HG02840 (cell line): Measurements from ENCODE around the gene FOXP3.

Experiments used
- ATAC-seq: cut with Tn5 transposase; IDR thresholded peaks from one replicate; pipeline ENCODE4 v1.9.1; 2021; ENCODE audit warnings: mild to moderate bottlenecking, moderate library complexity, moderate number of reproducible peaks; ENCODE audit not compliant: unreplicated experiment, low FRiP score

Gene FOXP3

DNA sequence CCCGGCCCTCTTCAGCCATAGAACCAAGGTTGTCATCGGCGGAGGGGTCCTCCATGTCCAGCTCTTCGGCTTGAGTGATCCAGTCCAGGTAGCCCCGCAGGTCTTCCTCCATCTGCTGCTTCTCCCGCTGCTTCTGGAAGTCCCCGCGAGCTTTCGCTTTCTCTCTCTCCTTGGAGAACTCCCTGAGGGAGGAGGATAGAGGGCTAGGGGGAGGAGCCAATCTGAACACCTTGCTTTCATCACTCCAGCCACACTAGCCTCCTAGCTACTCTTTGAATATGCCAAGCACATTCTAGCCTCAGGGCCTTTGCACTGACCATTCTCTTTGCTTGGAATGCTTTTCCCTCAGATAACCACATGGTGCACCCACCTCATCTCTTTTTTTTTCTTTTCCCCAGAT is 37.6 kb downstream of the FOXP3 start:
- ATAC-seq, result no peak

DNA sequence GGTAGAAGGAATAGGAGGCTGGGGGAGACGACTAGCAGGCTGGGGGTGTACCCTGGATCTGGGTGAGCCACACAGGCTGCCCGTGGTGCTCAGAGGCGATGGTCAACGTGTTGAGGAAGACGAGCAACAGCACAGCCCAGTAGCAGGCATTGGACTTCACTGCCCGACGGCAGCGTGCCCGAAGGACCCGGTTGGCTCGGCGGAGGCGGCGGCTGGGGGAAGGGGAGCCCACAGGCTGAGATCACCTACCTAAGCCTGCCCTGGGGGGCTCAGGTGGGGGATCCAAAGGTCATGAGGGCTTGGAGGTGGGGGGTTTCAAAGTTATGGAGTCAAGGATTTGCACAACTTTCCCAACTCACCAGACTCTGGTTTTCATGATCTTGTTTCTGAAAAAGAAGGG is 38.7 kb downstream of the FOXP3 start:
- ATAC-seq, result no peak

DNA sequence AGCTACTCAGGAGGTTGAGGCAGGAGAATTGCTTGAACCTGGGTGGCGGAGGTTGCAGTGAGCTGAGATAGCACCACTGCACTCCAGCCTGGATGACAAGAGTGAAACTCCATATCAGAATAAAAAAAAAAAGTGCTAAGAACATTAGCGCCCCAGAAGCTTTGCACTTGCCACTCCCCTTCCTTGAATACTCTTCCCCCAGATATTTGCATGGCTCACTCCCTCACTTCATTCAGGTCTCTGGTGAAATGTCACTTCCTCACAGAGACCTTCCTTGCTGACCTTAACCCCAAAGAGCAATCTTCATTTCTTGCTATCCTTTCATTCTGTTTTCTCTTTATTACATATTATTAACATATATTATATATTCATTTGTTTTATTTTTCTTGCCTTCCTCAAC is 42.6 kb downstream of the FOXP3 start:
- no peak for ATAC-seq

DNA sequence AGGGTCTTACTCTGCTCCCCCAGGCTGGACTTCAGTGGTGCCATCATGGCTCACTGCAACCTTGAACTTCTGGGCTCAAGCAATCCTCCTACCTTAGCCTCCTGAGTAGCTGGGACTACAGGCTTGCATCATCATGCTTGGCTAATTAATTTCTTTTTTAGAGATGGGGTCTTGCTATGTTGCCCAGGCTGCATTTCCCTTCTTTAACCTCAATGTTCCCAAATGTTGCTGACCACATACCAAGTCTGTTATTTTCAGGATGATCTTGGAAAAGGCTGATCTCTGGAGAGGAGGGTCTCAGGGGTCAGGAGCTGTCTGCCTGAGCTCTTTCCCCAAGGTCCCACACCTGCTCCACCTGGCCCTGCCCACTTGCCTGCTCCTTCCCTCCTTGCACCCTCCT is 44.4 kb downstream of the FOXP3 start:
- no peak for ATAC-seq

DNA sequence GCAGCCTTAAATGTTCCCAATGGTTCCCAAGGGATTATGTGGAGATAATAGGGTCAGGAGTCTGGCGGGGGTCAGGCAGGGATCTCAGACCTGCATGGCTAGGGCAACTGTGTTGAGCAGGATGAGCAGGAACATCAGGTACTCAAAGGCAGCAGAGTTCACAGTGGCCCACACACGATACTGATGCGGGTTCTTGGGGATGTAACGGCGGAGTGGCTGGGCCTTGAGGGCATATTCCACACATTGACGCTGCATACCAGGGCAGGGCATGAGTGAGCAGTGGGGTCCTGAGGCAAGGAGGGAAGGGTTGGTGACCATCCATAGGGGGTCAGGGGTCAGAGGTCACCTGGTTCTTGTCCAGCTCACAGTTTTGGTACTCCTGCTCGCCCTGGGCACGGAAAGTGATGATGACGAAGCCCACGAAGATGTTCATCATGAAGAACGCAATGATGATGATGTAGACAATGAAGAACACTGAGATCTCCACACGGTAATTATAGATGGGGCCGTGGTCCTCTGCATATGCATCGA is 49.4 kb downstream of the FOXP3 start:
- no peak for ATAC-seq

DNA sequence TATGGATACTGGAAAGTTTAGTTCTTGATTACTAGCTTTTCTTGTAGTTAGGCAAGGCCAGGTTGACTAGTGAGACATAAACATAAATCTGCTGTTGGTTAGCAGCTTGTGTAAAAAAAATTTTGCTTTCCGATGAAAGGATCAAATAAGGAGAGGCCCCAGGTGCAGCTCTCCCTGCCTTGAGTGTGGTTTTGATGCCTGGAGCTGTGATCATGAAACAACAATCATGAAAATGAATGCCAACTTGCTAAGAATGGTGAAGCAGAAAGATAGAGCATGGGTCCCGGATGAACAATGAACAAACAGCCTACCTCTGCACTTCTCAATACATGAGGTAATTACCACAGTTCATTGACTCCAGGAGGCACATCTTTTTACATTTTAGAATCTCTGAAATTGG is 50.1 kb downstream of the FOXP3 start:
- no peak for ATAC-seq

DNA sequence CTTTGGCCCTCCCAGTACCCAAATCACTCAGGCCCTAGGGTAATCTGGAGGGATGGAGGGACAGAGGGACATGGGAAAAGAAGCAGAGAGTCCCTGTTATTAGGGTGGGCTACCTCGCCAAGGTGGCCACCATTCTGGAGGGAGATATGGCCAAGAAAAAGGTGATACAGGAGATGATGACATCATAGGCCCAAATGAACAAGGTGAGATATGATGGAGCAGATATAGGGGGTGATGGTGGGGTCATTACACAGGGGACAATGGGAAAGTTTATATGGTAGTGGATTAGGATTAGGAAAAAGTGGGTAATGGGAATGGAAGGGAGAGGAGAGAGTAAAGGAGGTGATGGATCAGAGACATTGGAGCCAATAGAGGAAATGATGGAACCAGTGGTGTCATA is 51.6 kb downstream of the FOXP3 start:
- ATAC-seq, result no peak

DNA sequence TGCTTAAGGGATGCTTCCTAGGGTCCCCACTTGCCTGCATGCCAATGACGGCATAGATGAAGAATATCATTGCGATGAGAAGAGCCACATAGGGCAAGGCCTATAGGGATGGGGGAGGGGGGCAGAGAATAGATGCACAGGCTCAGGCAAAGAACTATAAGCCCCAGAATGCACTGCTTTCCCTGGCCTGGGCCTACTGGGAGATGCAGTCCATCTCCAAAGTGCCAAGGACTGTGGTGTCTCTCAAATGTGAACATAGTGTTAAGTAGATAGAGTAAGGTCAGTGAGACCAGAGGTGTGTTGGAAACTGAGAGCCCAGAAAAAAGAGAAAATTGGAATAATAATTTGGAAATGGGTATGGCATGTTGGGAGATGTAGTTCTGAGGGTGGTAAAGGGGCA is 52.3 kb downstream of the FOXP3 start:
- no peak for ATAC-seq

DNA sequence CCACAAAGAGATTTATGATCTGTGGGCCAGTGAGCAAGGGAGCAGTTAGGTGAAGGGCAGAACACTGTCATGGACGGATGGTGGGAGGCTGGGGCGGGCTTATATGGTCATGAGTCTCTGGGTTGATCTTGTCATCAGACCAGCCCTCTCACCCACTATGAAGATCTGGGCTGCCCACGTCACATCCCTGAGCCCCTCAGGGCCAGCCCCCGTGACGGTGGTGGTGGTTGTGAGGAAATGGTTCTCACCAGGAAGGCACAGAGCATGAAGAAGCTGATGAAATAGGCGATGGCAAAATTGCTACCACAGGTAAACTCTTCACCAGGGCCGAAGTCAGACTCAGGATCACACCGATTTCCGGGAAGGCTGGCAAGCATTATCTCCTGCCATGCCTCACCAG is 53.4 kb downstream of the FOXP3 start:
- ATAC-seq, result no peak

DNA sequence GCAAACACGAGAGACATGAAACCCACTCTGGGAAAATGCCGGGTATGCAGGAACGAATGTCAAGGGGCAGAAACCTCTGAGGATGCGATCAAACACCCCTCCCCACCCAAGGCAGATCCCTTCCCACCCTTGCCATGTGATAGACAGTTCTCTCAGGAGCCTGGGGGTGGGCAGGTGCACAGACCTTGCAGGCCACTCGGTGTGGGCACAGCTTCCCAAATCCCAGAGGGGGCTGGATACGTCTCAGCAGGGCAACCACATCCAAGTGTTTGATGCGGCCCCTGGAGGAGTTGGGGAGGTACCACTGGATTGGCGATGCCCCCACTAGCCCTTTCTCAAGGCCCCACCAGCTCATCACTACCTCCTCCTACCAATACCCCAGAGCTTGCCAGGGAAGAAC is 54.1 kb downstream of the FOXP3 start:
- no peak for ATAC-seq

DNA sequence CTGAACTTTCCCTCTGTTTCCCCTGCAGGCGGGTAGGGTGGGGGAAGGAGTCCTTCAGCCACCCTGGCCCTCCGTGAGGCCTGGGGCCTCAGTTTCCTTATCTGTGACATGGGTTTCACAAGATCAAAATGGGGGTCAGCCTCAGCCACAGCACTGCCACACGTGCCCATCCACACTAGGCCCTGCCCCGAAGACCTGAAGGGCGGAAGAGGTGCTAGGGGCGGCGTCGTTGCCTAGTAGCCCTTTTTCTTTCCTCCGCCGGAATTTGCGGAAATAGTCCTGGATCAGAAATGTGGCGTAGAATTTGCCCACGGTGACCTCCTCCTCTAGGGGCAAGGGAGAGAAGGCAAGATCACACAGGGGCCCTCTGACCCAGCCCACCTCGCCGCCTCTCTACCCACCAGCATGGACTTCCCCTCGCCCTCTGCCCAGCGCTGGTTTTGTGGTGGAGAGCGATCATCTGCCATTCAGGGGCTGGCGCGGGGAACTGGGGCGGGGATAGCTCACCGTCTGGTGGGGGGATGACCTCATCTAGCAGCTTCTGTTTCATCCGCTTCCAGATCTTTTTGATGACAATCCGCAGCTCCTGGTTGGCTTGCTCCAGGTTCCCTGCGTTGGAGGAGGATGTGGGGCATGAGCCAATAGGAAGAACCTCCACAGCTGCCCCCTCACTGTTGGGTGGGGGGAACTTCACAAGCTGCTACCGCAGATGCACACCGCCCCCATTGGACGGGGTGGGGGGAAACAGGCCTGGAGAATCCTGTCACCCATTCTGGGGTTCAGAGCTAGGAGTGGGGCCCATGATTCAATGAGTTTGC is 54.9 kb downstream of the FOXP3 start:
- no peak for ATAC-seq

DNA sequence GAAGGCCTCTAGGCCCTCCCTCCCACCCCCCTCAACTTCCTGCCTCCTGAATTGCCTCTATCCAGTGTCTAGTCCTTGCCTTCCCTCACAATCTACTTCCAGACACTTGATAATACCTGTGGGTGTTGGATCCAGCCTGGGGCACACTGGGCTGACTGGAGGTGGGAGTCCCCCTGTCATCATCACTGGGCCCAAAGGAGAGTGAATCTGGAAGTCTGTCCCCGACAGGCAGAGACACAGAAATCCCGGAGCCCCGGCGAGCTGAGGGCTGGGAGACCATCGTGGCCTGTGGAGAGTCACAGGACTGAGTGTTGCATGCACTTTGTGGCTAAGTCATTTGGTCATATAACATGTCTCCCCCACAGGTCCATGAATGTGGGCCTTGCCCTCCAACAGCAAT is 56.1 kb downstream of the FOXP3 start:
- ATAC-seq, result no peak

DNA sequence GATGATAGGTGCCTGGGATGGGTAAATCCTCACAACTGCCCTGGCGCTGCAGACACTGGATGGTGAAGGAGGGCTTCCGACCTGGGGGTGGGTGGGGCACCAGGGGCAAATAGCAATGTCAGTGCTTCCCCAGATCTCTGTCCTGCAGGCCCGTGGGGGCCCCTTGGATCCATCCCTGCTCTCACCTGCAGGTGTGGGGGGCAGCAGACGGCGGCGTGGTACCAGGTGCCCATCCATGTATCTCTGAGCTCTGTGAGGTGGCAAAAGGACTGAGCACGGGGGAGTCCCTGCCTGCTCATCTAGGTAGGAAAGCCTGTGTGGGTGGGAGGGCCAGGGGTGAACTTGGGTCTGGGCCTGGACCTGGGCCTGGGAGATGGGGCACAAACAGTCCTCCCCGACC is 58.0 kb downstream of the FOXP3 start:
- ATAC-seq, result no peak

DNA sequence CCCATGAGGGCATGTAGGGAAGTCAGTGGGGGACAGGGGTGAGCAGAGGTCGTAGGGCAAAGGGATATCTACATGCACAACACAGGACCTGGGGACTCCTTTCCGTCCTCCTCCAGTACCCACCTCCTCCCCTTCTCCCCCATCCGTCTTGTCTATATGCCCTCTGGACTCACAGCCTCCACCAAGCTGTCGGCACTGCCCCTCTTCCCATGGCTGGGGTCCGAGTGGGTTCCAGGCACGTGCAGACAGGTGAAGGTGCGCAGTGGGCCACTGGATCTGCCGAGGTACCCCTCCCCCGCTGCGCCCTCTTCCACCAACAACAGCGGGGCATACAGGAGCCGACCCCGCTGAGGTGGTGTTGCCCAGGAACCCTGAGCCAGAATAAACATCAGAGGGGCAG is 59.1 kb downstream of the FOXP3 start:
- ATAC-seq, result no peak

DNA sequence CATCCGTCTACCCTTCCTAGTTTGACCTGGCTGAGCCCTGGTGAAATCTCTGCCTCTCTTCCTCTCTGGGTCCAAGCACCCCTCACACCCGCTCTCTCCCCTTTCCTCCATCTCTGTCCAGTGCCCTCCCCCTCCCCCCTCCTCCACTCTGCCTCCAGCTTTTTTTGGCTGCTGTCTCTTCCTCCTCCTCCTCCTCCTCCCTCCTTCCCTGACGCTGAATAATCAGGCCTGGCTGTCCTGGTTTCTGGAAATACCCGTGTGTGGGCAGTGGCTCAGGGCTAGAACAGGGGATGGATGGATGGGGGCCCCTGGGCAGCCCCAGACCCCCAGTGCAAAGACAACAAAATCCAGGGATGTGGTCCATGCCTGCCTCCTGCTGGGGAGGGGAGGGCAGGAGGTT is 59.8 kb downstream of the FOXP3 start:
- no peak for ATAC-seq

DNA sequence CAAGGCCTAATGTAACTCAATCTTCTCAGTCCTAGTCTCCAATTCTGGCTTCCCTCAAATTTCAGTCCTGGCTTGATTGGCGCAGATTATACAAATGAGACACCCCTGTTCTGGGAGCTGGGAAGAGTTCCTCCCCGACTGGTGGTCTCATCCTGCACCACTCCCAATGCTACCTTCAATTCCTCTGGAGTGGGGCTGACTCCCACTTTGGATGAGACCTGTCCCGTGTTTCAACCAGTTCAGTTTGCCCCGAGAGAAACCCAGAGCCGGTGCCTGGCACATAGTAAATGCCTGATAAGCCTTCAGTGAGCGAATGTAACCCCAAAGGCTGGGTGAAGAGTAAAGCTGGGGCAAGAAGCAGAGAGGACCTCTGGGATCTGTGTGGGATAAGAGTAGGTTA is 60.5 kb downstream of the FOXP3 start:
- ATAC-seq, result no peak

DNA sequence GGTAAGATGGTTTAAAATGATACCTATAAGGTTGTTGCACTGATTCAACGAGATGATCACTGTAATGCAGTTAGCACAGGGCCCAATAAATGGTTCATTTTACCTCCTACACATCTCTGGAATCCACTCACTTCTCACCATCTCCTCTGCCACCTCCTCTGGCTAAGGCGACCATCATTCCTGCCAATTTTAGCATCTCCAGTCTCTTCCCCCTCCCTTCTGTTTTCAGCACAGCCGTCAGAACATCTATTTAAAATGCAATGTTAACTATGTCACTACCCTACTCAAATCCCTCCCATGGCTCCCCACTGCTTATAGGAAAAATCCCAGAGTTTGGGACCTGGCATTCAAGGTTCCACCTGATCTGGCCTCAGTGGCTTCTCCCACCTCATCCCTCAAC is 61.0 kb downstream of the FOXP3 start:
- ATAC-seq, result no peak

DNA sequence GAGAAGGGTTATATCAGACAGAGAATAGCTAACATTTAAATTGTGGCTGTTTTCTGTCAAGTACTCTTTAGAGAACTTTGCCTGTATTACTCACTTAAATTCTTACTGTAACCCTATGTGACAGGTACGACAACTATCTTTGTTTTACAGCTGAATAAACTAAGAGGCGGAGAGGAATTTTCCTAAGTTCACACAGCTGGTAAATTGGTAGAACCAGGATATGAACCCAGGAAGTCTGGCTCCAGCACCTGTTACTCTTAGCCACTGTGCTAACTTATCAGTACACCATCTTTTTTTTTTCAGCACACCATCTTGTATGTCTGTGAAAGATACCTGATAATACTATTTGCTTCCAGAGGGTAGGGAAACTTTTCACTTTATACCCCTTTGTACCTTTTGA is 62.5 kb downstream of the FOXP3 start:
- ATAC-seq, result no peak
